ENCODE results near the gene KDM4F. TPM values are rescaled to one million over a fixed set of nuclear protein-coding genes. Genes with fewer than 3 reads are reported as not detected.

KDM4F gene
- polyA plus RNA-seq, 1 donor from 2014 or later: not detected

DNA sequence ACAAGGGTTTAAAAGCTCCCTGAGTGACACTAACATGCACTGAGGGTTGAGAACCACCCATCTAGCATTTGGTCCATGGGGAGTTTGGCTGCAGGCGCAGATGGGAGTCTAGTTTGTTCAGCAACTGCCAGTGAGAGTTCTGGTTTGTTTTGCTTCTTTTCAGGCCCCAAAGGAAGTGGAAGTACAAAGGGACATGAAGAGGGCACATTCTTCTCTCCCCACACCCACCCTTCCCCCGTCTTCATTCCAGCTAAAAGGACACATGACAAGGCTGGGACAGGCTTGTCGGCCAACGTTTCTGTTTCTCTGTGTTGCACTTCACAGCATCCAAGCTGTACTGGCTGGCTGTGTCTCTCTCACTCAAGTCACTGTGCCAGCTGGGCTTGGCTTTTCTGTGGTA lies 32.2 kb downstream of the KDM4F start:
- H3K4me3 ChIP-seq (ENCODE audit: low read length): no peak overlapping the region

DNA sequence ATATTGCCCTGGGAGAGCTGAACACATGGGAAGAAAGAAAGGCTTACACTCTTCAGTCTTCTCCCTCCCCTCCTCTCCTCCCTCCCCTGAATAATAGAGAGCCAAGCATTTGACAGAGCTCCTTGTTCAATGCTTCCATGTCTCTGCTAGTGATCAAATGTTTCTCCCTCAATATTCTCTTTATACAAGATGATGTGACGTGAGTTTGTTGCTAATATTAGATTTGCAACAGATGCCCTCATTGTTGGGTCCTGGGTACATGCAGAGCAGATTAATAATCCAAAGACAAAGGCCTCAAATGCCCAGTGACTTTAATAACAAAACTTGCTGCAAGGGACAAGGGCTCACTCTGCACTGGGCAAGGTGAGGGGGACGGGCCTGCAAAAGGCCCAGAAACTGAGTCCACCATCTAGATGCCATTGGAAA lies 33.4 kb downstream of the KDM4F start:
- Histone ChIP-seq H3K36me3 (ENCODE audit: insufficient read depth, low read length) (no peaks in the 10 kb centered on the region), H3K9me3 (ENCODE audit: low read length) (no peaks in the 10 kb centered on the region), H3K9ac (ENCODE audit: low read length) (no peak overlapping the region), H3K27me3 (ENCODE audit: insufficient read depth, low read depth, low read length) (no peaks in the 10 kb centered on the region), H3K79me2 (replicated peaks; ENCODE audit: insufficient read depth, low read length) (no peaks in the 10 kb centered on the region), H3F3A (ENCODE audit: insufficient read depth, low read length, poor library complexity, severe bottlenecking) (no peaks in the 10 kb centered on the region), H3K4me2 (ENCODE audit: low read length) (no peak overlapping the region), H3K9me2 (ENCODE audit: insufficient read depth, low read length) (no peaks in the 10 kb centered on the region), H2AFZ (ENCODE audit: low read depth, low read length) (no peak overlapping the region), H3K27ac (ENCODE audit: low read length) (no peak overlapping the region), H3K4me3 (ENCODE audit: low read length) (no peak overlapping the region), H4K20me1 (ENCODE audit: insufficient read depth) (no peaks in the 10 kb centered on the region)
- TF ChIP-seq MXI1 (conservative IDR thresholded peaks at IDR 0.05; ENCODE audit: poor library complexity, severe bottlenecking) (no peak), TAF1 (IDR thresholded peaks at IDR 0.05; ENCODE audit: low read depth) (no peak), SMC3 (conservative IDR thresholded peaks at IDR 0.05; ENCODE audit: poor library complexity) (no peak), EZH2 (IDR thresholded peaks at IDR 0.05; ENCODE audit: borderline replicate concordance, insufficient read depth, low read length, poor library complexity, severe bottlenecking) (no peak), POLR2AphosphoS5 (IDR thresholded peaks at IDR 0.05) (no peak), EP300 (conservative IDR thresholded peaks at IDR 0.05; ENCODE audit: poor library complexity, severe bottlenecking) (no peak)

More for the DNA sequence above, 32.2 kb downstream of the KDM4F start:
- Histone ChIP-seq H3K27ac (ENCODE audit: low read length) (no peak overlapping the region), H4K20me1 (ENCODE audit: insufficient read depth) (no peaks in the 10 kb centered on the region), H3K9me3 (ENCODE audit: low read length) (no peaks in the 10 kb centered on the region), H3K9me2 (ENCODE audit: insufficient read depth, low read length) (no peaks in the 10 kb centered on the region), H3K36me3 (ENCODE audit: insufficient read depth, low read length) (no peaks in the 10 kb centered on the region), H3K79me2 (replicated peaks; ENCODE audit: insufficient read depth, low read length) (no peaks in the 10 kb centered on the region), H3K27me3 (ENCODE audit: insufficient read depth, low read depth, low read length) (no peaks in the 10 kb centered on the region), H2AFZ (ENCODE audit: low read depth, low read length) (no peak overlapping the region), H3K4me2 (ENCODE audit: low read length) (no peak overlapping the region), H3K9ac (ENCODE audit: low read length) (no peak overlapping the region), H3F3A (ENCODE audit: insufficient read depth, low read length, poor library complexity, severe bottlenecking) (no peaks in the 10 kb centered on the region)
- TF ChIP-seq RAD21 (conservative IDR thresholded peaks at IDR 0.05): no peak
- TF ChIP-seq POLR2AphosphoS5 (IDR thresholded peaks at IDR 0.05): no peak
- TF ChIP-seq SMC3 (conservative IDR thresholded peaks at IDR 0.05; ENCODE audit: poor library complexity): no peak
- TF ChIP-seq EP300 (conservative IDR thresholded peaks at IDR 0.05; ENCODE audit: poor library complexity, severe bottlenecking): no peak
- TF ChIP-seq, protein P1, sequence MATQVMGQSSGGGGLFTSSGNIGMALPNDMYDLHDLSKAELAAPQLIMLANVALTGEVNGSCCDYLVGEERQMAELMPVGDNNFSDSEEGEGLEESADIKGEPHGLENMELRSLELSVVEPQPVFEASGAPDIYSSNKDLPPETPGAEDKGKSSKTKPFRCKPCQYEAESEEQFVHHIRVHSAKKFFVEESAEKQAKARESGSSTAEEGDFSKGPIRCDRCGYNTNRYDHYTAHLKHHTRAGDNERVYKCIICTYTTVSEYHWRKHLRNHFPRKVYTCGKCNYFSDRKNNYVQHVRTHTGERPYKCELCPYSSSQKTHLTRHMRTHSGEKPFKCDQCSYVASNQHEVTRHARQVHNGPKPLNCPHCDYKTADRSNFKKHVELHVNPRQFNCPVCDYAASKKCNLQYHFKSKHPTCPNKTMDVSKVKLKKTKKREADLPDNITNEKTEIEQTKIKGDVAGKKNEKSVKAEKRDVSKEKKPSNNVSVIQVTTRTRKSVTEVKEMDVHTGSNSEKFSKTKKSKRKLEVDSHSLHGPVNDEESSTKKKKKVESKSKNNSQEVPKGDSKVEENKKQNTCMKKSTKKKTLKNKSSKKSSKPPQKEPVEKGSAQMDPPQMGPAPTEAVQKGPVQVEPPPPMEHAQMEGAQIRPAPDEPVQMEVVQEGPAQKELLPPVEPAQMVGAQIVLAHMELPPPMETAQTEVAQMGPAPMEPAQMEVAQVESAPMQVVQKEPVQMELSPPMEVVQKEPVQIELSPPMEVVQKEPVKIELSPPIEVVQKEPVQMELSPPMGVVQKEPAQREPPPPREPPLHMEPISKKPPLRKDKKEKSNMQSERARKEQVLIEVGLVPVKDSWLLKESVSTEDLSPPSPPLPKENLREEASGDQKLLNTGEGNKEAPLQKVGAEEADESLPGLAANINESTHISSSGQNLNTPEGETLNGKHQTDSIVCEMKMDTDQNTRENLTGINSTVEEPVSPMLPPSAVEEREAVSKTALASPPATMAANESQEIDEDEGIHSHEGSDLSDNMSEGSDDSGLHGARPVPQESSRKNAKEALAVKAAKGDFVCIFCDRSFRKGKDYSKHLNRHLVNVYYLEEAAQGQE (IDR thresholded peaks at IDR 0.05; ENCODE audit: borderline replicate concordance): no peak
- no peak for TF ChIP-seq EZH2 (IDR thresholded peaks at IDR 0.05; ENCODE audit: borderline replicate concordance, insufficient read depth, low read length, poor library complexity, severe bottlenecking)
- TF ChIP-seq TAF1 (IDR thresholded peaks at IDR 0.05; ENCODE audit: low read depth): no peak
- TF ChIP-seq, protein P2, sequence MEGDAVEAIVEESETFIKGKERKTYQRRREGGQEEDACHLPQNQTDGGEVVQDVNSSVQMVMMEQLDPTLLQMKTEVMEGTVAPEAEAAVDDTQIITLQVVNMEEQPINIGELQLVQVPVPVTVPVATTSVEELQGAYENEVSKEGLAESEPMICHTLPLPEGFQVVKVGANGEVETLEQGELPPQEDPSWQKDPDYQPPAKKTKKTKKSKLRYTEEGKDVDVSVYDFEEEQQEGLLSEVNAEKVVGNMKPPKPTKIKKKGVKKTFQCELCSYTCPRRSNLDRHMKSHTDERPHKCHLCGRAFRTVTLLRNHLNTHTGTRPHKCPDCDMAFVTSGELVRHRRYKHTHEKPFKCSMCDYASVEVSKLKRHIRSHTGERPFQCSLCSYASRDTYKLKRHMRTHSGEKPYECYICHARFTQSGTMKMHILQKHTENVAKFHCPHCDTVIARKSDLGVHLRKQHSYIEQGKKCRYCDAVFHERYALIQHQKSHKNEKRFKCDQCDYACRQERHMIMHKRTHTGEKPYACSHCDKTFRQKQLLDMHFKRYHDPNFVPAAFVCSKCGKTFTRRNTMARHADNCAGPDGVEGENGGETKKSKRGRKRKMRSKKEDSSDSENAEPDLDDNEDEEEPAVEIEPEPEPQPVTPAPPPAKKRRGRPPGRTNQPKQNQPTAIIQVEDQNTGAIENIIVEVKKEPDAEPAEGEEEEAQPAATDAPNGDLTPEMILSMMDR (IDR thresholded peaks at IDR 0.05; ENCODE audit: poor library complexity, severe bottlenecking): no peak
- no peak for TF ChIP-seq MXI1 (conservative IDR thresholded peaks at IDR 0.05; ENCODE audit: poor library complexity, severe bottlenecking)

Data from neural cell (in vitro differentiated cells).